ENCODE results near the gene WDR27. TPM values are rescaled to one million over a fixed set of nuclear protein-coding genes. Genes with fewer than 3 reads are reported as not detected.

The WDR27 gene
- total and polyA plus RNA-seq, 4 donors, result 6.9 to 68.1 (median 31.4) TPM

DNA sequence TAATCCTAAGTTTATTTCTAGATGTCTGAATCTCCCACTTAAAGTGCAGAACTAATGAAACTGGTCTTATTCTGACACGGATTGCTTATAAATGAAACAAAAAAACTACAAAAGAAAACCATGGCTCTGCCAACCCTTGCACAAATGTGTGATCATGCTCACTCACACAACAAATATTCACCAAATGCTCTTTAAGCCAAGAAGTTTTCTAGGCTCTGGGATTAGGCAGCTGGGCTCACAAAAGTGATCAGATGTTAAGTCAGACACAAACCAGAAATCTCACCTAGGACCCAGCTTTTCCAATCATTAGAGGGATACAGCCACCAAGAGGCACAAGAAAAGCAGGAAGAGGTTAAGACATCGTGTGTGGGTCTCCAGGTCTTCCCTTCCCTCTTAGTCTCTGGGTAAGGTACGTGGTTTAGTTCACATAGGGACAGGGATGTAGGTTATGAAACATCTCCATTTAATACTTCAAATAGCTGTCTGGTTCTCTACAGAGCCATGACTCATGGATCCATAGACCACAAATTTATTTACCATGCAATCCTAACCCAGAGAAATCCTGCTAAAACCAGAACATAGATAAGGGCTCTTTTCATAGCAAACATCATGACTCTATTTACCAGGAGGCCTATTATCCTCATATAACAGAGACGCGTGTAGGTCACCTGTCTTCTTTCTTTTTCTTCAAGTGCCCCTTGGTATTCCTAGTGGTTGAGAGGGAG, 165.2 kb downstream of the WDR27 start:
- TF ChIP-seq CTCF (IDR thresholded peaks at IDR 0.05; ENCODE audit: control extremely low read depth, extremely low read depth), result no peak
- DNase-seq (no peak), ATAC-seq (ENCODE audit: insufficient read depth, low FRiP score) (no peak)
- Histone ChIP-seq H3K36me3 (ENCODE audit: control insufficient read depth in 4 of 4, insufficient read depth in 4 of 4, low read length in 4 of 4) (peaks cover 0 to 5% (median 0%) of the 10 kb centered on the region in 4 donors), H3K9ac (ENCODE audit: insufficient read depth in 1 of 2, low read length in 2 of 2) (no peak overlapping the region), H3K9me3 (ENCODE audit: control insufficient read depth in 4 of 4, insufficient read depth in 3 of 4, low read length in 3 of 4) (peaks cover 0 to 8% (median 3%) of the 10 kb centered on the region in 4 donors), H3K4me1 (ENCODE audit: control insufficient read depth in 5 of 5, insufficient read depth in 5 of 5, low read length in 5 of 5) (peaks cover 0 to 16% (median 11%) of the 10 kb centered on the region in 5 donors), H3K27me3 (ENCODE audit: control insufficient read depth in 3 of 3, insufficient read depth in 3 of 3, low read length in 2 of 3) (no peaks in the 10 kb centered on the region), H3K4me3 (no peak overlapping the region), H3K27ac (ENCODE audit: low read depth in 1 of 2, low read length in 1 of 2) (no peak overlapping the region)
- 83 to 84% methylated on average over 5 of the region's 5 CpGs for WGBS, 2 donors

GRCh38 chr6:169534039-169534421, 167.8 kb downstream of the WDR27 start:
- ATAC-seq (ENCODE audit: insufficient read depth, low FRiP score), result no peak
- Histone ChIP-seq H3K9ac (ENCODE audit: insufficient read depth in 1 of 2, low read length in 2 of 2) (no peak overlapping the region), H3K4me1 (ENCODE audit: control insufficient read depth in 5 of 5, insufficient read depth in 5 of 5, low read length in 5 of 5) (peaks cover 0 to 29% (median 14%) of the 10 kb centered on the region in 5 donors), H3K9me3 (ENCODE audit: control insufficient read depth in 4 of 4, insufficient read depth in 3 of 4, low read length in 3 of 4) (peaks cover 0 to 8% (median 3%) of the 10 kb centered on the region in 4 donors), H3K4me3 (no peak overlapping the region), H3K27ac (ENCODE audit: low read depth in 1 of 2, low read length in 1 of 2) (no peak overlapping the region), H3K36me3 (ENCODE audit: control insufficient read depth in 4 of 4, insufficient read depth in 4 of 4, low read length in 4 of 4) (peaks cover 0 to 5% (median 0%) of the 10 kb centered on the region in 4 donors), H3K27me3 (ENCODE audit: control insufficient read depth in 3 of 3, insufficient read depth in 3 of 3, low read length in 2 of 3) (no peaks in the 10 kb centered on the region)
- WGBS, 2 donors, result 93 to 96% methylated on average over 3 of the region's 3 CpGs
- no peak for TF ChIP-seq CTCF (IDR thresholded peaks at IDR 0.05; ENCODE audit: control extremely low read depth, extremely low read depth)
- no peak for DNase-seq

DNA sequence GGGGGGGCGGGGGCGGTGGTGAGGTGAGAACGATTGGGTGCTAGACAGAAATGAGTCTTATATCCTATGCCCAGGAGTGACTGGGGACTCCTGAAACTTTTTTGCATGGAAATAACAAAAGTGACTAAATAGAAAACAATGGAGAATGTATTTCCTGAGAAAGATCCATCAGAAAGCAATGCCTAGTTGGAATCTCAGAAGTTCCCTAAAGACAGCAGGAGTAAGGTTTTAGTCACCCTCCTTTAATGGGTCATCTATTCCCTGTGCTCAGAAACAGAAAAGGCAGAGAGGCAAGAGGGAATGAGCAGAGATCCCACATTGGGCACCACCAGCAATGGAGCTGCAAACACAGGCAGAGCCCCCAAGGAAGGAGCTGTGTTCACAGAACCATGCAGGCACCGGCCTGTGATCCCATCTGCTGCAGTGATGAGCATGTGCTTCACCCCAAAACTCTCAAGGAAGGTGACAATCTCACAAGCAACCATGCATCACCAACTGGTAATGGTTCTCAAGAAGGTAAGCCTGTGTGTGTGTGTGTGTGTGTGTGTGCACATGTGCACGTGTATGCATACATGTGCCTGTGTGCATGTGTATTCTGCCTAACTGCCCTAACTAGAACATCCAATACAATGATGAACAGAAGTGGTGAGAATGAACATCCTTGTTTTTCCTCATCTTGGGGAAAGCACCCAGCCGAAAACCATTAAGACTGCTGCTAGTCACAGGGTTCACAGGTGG, 168.4 kb downstream of the WDR27 start:
- WGBS, 2 donors, result 97 to 99% methylated on average over 6 of the region's 6 CpGs
- no peak for ATAC-seq (ENCODE audit: insufficient read depth, low FRiP score)

More for the DNA sequence above, 168.4 kb downstream of the WDR27 start:
- no peak overlapping the region for H3K9ac ChIP-seq (ENCODE audit: insufficient read depth in 1 of 2, low read length in 2 of 2)
- H3K4me1 ChIP-seq (ENCODE audit: control insufficient read depth in 5 of 5, insufficient read depth in 5 of 5, low read length in 5 of 5), result peaks cover 0 to 29% (median 13%) of the 10 kb centered on the region in 5 donors
- peaks cover 0 to 8% (median 3%) of the 10 kb centered on the region in 4 donors for H3K9me3 ChIP-seq (ENCODE audit: control insufficient read depth in 4 of 4, insufficient read depth in 3 of 4, low read length in 3 of 4)
- no peak overlapping the region for H3K27ac ChIP-seq (ENCODE audit: low read depth in 1 of 2, low read length in 1 of 2)
- DNase-seq, result no peak
- no peaks in the 10 kb centered on the region for H3K27me3 ChIP-seq (ENCODE audit: control insufficient read depth in 3 of 3, insufficient read depth in 3 of 3, low read length in 2 of 3)
- no peak for TF ChIP-seq CTCF (IDR thresholded peaks at IDR 0.05; ENCODE audit: control extremely low read depth, extremely low read depth)
- H3K36me3 ChIP-seq (ENCODE audit: control insufficient read depth in 4 of 4, insufficient read depth in 4 of 4, low read length in 4 of 4), result peaks cover 0 to 5% (median 0%) of the 10 kb centered on the region in 4 donors
- no peak overlapping the region for H3K4me3 ChIP-seq
